ENCODE results near the gene OOSP3.
A peak's percentile ranks its signal among the peaks of the same experiment; 100 is the strongest.

DNA sequence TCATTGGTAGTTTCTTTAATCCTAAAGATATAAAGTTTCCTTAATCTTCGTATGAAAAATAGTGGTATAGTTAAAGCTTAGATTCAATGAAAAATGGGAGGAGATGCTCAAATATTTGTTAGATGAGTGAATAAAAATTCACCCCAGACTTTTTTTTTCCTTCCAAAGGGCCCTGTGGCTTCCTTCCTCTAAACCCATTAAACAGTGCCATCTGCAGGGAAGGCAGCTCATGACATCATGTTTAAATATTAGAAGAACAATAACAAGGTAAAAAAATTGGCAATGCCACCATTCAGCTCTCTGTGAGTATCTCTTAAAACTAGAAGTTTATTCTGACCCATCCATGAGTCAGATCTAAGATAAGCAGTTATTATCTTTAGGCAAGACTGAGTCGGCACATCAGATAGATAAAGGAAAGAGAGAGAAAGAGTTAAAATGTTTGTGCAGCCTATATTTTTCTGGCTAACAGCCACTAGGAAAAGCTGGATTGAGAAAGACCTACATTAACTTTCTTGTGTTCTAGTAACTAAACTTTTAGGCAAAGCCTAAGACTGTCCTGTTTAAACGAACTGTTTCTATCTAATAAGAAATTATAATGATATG lies 40.5 kb downstream of the OOSP3 start:
- TF ChIP-seq CTCF (IDR thresholded peaks at IDR 0.05) (peak; percentile 34 to 46 (median 38)), POLR2A (IDR thresholded peaks at IDR 0.05) (no peak)

Measured in right lobe of liver (tissue), 4 donors.